ENCODE results near the gene WNT5A.

Gene WNT5A

DNA sequence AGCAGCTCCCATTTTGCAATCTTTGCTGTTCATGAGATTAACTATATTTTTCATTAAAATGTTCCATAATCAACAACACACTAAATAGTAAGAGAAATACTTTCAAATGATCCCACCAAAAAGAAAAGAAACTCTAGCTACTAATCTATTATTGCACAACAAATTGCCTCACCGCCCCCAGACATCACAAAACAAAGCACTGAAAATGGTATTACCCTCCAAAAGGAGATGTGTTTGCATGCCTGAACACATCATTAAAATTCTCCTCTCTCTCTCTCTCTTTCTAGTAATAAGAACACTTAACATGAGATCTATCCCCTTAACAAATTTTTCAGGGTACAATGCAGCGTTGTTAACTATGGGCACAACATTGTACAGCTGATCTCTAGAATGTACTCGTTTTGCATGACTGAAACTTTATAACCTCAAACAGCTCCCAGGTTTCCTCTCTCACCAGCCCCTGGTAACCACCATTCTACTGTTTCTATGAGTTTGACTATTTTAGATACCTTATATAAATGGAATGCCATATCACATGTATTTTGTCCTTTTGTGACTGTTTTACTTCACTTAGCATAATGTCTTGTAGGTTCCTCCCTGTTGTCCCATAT, 33.1 kb downstream of the WNT5A start:
- Histone ChIP-seq H3K4me3 (ENCODE audit: low read length) (no peak overlapping the region), H3K9me3 (ENCODE audit: control insufficient read depth, insufficient read depth, low read length) (no peaks in the 10 kb centered on the region), H3K36me3 (ENCODE audit: control insufficient read depth, low read length) (no peaks in the 10 kb centered on the region), H3K9me2 (replicated peaks; ENCODE audit: control insufficient read depth, low read length) (no peaks in the 10 kb centered on the region), H4K20me1 (ENCODE audit: control insufficient read depth, insufficient read depth, low read depth, low read length) (no peaks in the 10 kb centered on the region), H3K27me3 (ENCODE audit: control insufficient read depth, low read length) (no peaks in the 10 kb centered on the region), H3F3A (ENCODE audit: control insufficient read depth, insufficient read depth) (no peaks in the 10 kb centered on the region), H3K27ac (ENCODE audit: low read depth, low read length) (no peak overlapping the region), H3K4me1 (ENCODE audit: control insufficient read depth, low read length) (no peaks in the 10 kb centered on the region), H3K79me2 (ENCODE audit: control insufficient read depth, low read length) (no peaks in the 10 kb centered on the region), H3K4me2 (ENCODE audit: low read length) (no peak overlapping the region)
- no peak for TF ChIP-seq EZH2phosphoT487 (IDR thresholded peaks at IDR 0.05; ENCODE audit: borderline replicate concordance, low read length)
- TF ChIP-seq, protein P1, sequence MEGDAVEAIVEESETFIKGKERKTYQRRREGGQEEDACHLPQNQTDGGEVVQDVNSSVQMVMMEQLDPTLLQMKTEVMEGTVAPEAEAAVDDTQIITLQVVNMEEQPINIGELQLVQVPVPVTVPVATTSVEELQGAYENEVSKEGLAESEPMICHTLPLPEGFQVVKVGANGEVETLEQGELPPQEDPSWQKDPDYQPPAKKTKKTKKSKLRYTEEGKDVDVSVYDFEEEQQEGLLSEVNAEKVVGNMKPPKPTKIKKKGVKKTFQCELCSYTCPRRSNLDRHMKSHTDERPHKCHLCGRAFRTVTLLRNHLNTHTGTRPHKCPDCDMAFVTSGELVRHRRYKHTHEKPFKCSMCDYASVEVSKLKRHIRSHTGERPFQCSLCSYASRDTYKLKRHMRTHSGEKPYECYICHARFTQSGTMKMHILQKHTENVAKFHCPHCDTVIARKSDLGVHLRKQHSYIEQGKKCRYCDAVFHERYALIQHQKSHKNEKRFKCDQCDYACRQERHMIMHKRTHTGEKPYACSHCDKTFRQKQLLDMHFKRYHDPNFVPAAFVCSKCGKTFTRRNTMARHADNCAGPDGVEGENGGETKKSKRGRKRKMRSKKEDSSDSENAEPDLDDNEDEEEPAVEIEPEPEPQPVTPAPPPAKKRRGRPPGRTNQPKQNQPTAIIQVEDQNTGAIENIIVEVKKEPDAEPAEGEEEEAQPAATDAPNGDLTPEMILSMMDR (IDR thresholded peaks at IDR 0.05; ENCODE audit: low read depth, low read length, poor library complexity, severe bottlenecking): no peak

DNA sequence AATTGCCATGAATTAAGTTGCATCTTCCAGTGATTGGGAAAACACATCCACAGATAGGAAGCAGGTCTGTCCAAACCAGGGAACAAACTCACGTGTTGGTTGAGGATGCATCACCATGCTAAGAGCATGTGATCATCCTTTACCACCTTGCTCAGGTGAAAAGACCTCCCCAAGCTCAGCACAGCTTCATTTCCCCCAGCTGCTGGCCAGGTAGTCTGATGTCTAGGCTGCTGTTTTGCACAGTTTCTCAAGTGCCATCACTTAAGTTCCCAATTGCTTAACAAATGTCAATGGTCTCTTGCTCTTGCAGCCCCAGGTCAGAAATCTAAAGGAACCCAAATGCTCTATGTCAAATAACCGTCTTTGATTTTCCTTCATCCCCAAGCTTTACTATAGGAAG, 34.2 kb downstream of the WNT5A start:
- Histone ChIP-seq H3K79me2 (ENCODE audit: control insufficient read depth, low read length) (no peaks in the 10 kb centered on the region), H3K27ac (ENCODE audit: low read depth, low read length) (no peak overlapping the region), H3K27me3 (ENCODE audit: control insufficient read depth, low read length) (no peaks in the 10 kb centered on the region), H3K4me1 (ENCODE audit: control insufficient read depth, low read length) (no peaks in the 10 kb centered on the region), H3K4me2 (ENCODE audit: low read length) (no peak overlapping the region), H3K4me3 (ENCODE audit: low read length) (no peak overlapping the region), H3F3A (ENCODE audit: control insufficient read depth, insufficient read depth) (no peaks in the 10 kb centered on the region), H3K9me3 (ENCODE audit: control insufficient read depth, insufficient read depth, low read length) (no peaks in the 10 kb centered on the region), H4K20me1 (ENCODE audit: control insufficient read depth, insufficient read depth, low read depth, low read length) (no peaks in the 10 kb centered on the region), H3K9me2 (replicated peaks; ENCODE audit: control insufficient read depth, low read length) (no peaks in the 10 kb centered on the region), H3K36me3 (ENCODE audit: control insufficient read depth, low read length) (no peaks in the 10 kb centered on the region)
- no peak for TF ChIP-seq EZH2phosphoT487 (IDR thresholded peaks at IDR 0.05; ENCODE audit: borderline replicate concordance, low read length)
- TF ChIP-seq, protein P1 (IDR thresholded peaks at IDR 0.05; ENCODE audit: low read depth, low read length, poor library complexity, severe bottlenecking): no peak

DNA sequence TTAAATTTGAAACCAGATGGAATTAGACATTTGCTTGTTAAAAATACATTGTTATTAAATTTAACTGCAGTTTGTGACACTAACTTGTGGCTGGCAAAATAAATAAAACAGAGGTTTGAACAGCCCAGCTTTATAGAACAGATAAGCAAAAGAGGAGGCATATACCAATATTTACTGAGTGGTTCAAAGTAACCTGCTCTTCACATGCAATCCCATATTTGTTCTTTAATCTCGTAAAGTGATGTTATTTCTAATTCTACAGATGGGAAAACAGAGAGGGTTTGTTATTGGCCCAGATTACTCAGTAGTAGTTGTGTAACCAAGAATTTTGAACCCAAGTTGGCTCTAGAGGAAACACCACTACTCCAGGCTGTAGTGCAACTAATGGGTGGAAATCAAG, 37.6 kb downstream of the WNT5A start:
- Histone ChIP-seq H3K4me1 (ENCODE audit: control insufficient read depth, low read length) (no peaks in the 10 kb centered on the region), H3K27me3 (ENCODE audit: control insufficient read depth, low read length) (no peaks in the 10 kb centered on the region), H3K27ac (ENCODE audit: low read depth, low read length) (no peak overlapping the region), H3K9me2 (replicated peaks; ENCODE audit: control insufficient read depth, low read length) (no peaks in the 10 kb centered on the region), H3K4me3 (ENCODE audit: low read length) (no peak overlapping the region), H4K20me1 (ENCODE audit: control insufficient read depth, insufficient read depth, low read depth, low read length) (no peaks in the 10 kb centered on the region), H3K79me2 (ENCODE audit: control insufficient read depth, low read length) (no peaks in the 10 kb centered on the region), H3F3A (ENCODE audit: control insufficient read depth, insufficient read depth) (no peaks in the 10 kb centered on the region), H3K36me3 (ENCODE audit: control insufficient read depth, low read length) (no peaks in the 10 kb centered on the region), H3K4me2 (ENCODE audit: low read length) (no peak overlapping the region), H3K9me3 (ENCODE audit: control insufficient read depth, insufficient read depth, low read length) (no peaks in the 10 kb centered on the region)
- TF ChIP-seq EZH2phosphoT487 (IDR thresholded peaks at IDR 0.05; ENCODE audit: borderline replicate concordance, low read length): no peak
- TF ChIP-seq, protein P1 (IDR thresholded peaks at IDR 0.05; ENCODE audit: low read depth, low read length, poor library complexity, severe bottlenecking): no peak
